ENCODE measurements around the gene EXOC1.
"Not testable (repeated sequence)": the region's sequence is repeated elsewhere in the genome, so short reads cannot be mapped to it uniquely, and the experiment has no call there.

The EXOC1 gene, protein sequence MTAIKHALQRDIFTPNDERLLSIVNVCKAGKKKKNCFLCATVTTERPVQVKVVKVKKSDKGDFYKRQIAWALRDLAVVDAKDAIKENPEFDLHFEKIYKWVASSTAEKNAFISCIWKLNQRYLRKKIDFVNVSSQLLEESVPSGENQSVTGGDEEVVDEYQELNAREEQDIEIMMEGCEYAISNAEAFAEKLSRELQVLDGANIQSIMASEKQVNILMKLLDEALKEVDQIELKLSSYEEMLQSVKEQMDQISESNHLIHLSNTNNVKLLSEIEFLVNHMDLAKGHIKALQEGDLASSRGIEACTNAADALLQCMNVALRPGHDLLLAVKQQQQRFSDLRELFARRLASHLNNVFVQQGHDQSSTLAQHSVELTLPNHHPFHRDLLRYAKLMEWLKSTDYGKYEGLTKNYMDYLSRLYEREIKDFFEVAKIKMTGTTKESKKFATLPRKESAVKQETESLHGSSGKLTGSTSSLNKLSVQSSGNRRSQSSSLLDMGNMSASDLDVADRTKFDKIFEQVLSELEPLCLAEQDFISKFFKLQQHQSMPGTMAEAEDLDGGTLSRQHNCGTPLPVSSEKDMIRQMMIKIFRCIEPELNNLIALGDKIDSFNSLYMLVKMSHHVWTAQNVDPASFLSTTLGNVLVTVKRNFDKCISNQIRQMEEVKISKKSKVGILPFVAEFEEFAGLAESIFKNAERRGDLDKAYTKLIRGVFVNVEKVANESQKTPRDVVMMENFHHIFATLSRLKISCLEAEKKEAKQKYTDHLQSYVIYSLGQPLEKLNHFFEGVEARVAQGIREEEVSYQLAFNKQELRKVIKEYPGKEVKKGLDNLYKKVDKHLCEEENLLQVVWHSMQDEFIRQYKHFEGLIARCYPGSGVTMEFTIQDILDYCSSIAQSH

DNA sequence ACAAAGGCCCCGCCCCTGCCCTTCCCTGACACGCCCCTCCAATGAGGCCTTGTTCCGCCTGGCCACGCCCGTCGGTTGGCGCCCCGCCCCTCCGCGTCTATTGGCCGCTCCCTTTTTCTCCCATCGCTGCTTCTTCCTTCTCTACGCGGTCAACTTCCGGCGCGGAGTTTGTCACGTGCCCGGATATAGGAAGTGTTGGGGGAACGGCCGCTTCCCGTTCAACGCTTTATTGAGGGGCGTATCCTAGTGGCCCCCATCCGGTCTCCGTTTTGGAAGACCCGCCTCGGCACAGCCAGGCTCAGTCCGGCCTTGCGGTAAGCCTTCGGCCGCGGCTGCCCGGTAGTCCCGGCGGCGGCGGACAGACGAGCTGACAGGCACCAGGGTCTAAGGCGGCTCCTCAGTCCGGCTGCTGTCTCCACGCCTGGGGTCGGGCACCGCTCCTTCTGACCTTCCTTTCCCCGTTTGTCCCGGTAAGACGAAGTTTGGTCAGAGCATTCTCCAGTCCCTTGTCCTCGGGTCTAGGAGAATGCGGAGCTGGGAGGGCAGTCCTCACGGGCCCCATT is at the start of gene EXOC1:
TSS of gene EXOC1 (plus strand) at position 165 of the 563 bp plus-strand sequence. CDS start 4,676 bp downstream, outside the sequence.
- no peak for FAIRE-seq

DNA sequence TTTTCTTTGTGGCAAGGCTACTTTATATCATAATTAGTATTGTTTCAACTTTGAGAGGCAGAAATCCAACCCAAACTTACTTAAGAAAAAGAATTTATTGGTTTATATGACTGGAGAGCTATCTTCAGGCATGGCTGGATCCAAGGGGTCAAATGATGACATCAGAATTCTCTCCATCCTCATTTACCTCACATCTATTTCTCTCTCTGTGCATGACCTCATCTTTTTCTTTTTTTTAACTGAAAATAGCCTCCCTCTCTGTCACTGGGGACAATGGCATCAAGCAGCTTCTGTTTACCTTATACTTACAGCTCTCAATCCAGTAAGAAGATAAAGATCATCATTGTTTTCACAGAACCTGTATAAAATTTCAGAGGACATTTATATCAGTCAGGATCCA is 45.9 kb upstream of the EXOC1 start:
- FAIRE-seq, result no peak

DNA sequence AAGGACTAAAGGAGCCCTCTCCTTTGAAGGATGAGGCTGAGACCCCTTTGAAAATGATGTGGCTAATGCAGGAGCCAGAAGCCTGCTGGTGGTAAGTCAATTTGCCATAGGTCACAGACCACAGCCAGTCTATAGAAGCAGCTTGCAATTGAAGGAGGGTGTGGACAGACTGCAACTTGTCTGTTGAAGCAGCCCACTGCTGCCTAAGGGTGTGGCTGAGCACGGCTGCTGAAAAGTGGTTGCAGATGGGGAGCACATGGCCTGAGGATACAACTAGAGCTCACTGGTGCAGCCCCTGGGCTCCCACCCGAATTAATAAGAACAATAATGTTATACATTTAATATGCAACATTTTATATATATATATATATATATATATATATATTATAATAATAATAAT is 45.3 kb upstream of the EXOC1 start:
- FAIRE-seq, result no peak

DNA sequence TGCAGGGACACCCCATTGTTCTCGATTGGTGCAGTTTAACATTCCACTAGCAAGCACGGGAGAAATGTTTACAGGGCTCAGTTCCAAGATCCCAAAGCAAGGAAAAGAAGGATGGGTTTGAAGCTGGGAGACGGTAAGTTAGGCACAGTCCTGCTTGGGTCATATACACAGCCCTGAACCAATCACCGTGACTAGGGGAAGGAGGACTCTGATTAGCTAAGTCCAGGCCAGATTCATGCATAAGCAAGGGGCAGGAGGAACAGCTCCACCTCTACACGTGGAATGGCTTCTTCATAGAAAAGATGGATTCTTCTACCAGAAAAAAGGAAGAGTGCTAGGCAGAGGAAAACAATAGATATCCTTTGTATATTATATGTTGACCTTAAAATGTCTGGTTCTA is 44.8 kb upstream of the EXOC1 start:
- FAIRE-seq, result no peak

DNA sequence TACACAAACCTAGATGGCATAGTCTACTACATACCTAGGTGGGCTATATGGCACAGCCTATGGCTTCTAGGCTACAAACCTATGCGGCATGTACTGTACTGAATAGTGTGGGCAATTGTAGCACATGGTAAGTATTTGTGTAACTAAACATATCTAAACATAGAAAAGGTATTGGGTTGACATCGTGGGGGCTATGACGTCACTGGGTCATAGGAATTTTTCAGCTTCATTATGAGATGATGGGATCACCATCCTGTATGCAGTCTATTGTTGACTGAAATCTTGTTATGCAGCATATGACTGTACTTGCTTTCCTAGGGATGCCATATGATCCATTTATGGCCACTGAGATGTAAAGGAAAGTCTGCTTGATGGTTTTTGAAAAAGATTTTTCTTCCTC is 35.8 kb upstream of the EXOC1 start:
- FAIRE-seq, result no peak

DNA sequence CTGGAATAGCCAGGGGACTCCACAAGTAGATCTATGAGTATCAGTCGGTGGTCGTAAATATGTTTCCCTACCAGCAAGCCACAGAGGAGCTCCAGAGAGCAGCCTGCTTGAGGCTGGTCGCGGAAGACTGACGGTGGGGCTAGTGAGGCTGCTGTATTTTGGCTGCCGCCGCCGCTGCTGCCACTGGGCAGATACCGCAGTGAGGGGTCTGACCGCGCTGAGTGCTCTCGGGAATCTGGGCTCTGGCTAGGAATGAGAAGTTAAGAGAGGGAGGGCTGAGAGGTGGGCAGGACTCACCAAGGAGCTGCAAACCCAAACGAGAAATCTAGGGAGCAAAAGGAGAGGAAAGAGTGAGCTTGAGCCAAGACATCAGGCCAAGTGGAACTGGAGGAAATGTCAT is 33.8 kb upstream of the EXOC1 start, which contains the start of gene EXOC1L:
TSS of gene EXOC1L (plus strand) at position 157 of the 400 bp plus-strand sequence. CDS start at position 394, 237 bp downstream.
- no peak for FAIRE-seq

DNA sequence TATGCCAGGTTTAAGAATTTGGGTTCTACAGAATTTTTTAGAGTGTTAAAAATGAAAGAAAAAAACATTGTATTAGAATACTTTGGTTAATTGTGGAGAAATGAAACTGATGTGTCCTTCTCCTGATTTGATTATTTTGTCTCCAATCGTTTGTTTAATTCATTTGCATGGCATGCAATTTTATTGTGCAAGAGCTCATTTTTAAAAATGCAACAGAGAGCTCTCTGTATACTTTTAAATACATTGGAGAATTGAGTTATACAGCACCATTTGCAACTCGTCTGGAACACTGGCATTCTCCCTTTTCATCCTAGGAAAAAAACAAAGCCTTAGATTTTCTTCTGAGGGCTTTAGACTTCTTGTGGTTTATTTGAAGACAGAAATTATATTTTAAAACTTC is 33.2 kb upstream of the EXOC1 start:
- FAIRE-seq, result no peak

DNA sequence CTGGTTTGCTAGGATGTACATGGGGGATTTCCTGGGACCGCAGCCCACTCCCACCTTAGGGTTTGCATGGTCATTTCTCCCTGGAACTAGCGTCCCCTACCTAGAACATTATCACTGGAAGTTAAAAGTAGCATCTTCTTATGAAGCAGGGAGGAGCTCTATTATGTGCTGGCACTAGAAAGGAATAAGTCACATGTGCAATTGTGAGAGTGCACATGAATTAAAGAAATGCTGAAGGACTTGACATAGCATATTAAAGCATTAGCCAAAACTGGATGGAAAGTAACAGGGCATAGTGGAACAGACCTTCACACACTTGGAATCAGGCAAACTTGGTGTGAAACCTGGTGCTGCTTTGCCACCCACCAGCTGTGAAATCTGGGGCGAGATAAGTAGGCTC is 31.1 kb upstream of the EXOC1 start:
- no peak for FAIRE-seq

DNA sequence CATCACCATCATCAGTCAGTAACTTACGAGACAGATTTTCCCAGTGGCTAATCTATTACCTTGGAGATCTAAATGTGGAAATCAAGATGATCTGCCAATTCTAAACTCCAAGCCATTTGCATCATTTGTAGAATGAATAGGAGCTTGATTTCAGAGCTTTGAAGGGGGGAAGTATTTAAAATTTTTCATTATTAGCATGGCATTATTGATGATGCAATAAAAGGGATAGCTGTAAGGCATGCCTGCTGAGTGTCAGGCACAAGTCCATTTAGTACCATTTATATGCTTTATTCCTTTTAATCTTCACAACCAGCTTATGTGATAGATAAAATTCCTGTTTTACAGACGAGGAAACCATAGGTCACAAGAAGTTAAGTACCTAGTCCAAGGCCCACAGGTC is 28.6 kb upstream of the EXOC1 start:
- no peak for FAIRE-seq

DNA sequence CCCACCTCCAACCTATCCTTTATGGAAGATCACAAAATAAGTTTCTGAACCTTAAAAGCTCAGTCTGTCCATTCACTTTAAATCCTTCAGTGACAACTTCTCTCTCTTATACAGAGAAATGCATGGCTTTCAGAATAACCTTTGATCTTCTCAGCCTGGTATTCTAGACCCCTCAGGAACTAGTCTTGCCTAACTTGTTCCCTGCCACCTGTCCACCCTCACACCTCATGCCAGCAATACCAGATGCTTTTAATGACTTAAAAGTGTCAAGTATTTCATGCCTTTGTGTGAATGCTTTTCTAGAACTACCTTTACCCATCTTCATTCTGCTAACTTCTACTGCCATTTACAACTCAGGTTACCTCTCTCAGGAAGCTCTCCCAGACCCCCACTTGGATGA is 26.5 kb upstream of the EXOC1 start:
- no peak for FAIRE-seq

DNA sequence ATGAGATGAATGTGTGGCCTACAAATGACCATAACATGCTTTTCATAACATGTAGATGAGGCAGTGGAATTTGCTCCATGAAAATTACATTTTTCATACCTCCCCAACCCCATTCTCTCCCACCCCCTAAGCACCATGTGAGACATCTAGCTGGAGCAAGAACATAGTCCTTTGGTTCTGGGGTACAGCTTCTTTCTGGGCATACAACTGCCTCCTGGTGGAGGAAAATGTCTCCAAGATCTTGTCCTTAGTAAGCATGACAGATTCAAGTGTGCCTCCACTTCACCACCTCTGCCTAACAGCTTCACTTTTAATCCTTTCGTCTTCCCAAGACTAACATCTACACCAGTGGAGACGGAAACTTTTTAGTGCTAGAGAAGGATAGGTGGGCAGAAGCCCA is 25.9 kb upstream of the EXOC1 start:
- no peak for FAIRE-seq

DNA sequence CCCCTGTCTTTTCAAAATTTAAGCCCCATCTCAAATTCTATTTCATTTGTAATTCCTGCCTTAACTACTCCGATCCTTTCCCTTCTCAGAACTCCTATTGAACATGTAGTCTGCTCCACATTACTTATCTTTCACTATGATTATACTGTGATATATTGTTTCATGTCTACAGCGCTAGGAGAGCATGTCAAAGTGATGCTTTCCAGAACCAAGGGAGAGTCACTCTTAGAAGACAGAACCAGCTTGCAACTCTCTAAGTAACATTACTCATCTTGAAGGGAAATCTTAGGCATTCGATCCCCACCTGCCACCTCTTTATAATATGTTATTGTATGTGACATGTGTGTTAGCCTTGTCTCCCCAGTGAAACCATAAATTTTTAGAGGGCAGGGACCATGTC is 23.4 kb upstream of the EXOC1 start:
- no peak for FAIRE-seq

DNA sequence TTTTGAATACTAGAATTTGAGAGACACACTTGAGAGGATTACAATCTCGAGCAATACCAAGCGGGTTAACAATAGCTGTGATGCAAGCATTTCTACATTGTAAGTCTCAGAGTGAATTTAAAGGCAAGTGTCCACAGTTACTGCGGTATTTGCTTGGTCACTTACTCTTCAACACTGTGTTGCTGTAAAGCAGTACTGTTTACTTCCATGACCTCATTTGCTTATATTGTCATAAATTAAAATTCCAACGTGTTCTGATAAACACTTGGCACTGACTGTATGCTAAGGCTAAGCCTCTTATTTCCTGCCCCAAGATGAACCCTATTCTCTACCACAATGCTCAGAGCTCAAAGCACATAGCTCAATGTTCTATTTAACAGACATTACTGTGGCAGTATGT is 22.7 kb upstream of the EXOC1 start:
- FAIRE-seq, result no peak

DNA sequence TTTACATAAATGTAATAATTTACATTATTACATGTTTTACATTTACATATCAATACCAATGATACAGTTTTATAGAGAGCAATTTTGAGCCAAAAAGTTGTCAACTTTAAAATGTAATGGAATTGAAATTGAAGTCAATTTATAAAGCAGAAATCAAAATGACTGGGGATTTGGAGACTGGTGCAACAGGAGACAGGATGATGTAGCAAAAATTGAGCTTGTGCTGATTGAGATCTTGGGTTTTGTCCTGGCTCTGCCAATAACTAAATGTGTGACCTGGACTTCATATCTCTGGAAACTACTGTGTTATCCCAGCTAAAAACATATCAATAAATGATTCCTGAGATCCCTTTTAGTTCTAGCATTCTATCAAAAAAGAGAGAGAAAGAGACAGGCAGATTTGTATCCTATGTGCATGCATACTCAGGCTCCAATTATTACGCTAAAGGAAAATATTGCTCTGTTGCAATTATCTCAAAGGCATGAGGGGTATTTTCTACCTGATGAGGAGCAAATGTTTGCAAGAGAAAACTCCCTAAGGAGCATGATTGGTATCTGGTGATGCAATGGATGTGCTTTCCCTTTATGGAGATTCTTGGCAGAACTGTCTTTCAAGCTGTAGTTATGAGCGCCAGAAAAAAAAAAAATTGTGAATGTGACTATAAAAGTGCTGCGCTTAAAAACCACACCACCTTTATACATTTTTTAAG is 19.2 kb upstream of the EXOC1 start:
- no peak for FAIRE-seq

DNA sequence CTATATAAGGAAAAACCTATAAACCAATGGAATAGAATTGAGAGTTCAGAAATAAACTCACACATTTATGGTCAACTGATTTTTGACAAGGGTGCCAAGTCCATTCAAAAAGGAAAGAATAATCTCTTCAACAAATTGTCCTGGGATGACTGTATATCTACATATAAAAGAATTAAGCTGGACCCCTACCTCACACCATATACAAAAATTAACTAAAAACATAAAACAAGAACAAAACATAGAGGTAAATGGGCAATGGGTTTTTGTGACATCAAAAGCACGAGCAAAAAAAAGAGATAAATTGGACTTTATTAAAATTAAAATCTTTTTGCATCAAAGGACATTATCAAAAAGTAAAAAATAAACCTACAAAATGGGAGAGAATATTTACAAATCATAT is 15.5 kb upstream of the EXOC1 start:
- no peak for FAIRE-seq

DNA sequence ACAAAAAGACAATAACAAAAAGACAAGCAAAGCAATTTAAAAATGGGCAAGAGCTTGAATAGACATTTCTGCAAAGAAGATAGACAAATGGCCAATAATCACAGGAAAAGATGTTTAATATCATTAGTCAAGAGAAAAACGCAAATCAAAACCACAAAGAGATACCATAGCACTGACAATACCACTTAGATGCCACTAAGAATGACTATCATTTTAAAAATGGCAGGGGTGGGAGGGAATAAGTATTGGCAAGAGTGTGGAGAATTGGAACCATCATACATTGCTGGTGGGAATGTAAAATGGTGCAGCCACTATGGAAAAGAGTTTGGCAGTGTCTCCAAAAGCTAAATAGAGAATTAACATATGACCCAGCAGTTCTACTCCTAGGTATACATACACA is 15.1 kb upstream of the EXOC1 start:
- FAIRE-seq, result no peak

DNA sequence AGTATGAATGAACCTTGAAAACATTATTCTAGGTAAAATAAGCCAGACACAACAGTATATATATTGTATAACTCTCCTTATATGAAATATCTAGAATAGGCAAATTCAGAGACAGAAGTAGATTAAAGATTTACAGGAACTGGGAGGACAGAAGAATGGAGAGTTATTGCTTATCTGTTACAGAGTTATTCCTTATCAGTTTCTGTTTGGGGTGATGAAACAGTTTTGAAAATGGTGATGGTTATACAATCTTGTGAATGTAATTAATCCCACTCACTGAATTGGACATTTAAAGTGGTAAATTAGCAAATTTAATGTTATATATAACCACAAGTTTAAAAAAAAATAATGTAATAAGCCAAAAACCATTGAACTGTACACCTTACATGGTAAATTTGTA is 14.5 kb upstream of the EXOC1 start:
- no peak for FAIRE-seq

DNA sequence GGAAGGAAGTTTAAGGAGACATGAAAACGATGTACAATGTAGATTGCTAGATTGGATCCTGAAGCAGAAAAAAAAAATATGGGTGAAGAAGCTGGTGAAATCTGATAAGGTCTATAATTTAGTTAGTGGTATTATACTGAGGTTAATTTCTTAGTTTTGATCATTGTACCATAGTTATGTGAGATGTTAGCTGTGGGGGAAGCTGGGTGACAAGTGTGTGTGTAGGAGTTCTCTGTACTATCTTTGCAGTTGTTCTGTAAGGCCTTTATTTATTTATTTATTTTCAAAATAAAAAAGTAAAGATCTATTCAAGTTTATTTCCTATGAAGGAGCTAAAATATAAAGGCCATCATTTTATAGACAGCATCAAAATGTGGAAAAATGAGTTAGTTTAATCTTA is 12.5 kb upstream of the EXOC1 start:
- FAIRE-seq, result no peak

DNA sequence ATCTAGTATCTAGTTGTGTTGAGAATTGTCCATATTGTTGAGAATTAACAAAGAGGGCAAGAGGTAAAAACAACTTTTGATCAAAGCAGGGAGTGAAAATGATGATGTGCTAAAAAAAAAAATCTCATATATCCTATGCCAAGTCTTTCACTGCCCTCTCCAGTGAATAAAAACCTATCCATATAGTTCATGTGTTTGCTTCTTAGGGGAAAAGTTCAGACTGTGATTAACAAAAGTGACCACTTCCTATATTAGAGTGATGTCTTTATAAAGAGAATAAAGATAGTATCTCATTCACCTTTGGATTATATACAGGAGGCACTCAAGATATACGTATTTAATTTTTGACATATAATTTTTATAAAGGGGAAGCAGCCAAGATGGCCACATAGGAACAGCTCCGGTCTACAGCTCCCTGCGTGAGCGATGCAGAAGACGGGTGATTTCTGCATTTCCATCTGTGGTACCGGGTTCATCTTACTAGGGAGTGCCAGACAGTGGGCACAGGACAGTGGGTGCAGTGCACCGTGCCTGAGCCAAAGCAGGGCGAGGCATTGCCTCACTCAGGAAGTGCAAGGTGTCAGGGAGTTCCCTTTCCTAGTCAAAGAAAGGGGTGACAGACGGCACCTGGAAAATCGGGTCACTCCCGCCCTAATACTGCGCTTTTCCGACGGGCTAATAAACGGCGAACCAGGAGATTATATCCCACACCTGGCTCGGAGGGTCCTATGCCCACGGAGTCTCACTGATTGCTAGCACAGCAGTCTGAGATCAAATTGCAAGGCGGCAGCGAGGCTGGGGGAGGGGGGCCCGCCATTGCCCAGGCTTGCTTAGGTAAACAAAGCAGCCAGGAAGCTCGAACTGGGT is 11.8 kb upstream of the EXOC1 start:
- FAIRE-seq, result not testable (repeated sequence)

DNA sequence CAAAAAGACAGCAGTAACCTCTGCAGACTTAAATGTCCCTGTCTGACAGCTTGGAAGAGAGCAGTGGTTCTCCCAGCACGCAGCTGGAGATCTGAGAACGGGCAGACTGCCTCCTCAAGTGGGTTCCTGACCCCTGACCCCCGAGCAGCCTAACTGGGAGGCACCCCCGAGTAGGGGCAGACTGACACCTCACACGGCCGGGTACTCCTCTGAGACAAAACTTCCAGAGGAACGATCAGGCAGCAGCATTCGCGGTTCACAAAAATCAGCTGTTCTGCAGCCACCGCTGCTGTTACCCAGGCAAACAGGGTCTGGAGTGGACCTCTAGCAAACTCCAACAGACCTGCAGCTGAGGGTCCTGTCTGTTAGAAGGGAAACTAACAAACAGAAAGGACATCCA is 11.1 kb upstream of the EXOC1 start:
- not testable (repeated sequence) for FAIRE-seq

DNA sequence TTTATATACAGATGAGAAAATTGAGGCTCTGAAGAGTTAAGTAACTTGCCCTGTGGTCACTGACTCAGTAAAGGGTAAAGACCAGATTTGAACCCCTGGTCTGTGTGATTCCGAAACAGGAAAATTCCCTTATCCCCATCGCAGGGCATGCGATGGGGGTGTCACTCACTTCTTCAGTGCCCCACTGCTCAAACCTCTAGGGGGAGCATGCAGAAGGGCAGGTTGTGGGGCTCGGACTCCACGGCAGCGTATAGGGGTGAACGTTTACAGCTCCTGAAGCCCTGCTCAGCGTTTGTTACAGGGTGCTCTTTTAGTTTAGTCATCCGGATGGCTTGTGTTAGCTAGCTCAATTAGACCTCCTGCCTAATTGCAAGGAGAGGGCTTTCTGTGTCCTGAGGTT is 3.7 kb upstream of the EXOC1 start:
- FAIRE-seq, result no peak

DNA sequence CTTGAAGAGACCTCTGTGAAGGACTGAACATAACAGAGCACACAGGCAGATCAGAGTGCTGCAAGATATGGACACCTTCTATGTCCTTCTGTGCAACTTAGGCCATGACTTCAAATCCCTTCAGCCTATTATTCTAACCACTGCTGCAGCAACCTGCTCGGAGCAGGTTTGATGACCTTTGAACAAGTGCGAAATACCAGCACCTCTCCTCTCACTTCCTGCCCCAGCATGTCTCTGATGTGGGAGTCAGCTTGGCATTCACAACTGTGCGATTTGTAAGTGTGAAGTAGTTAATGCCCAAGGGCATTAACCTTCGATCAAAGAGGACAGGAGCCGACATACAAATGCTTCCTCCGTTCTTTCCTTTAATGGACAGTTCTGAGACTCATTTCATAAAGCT is 1.6 kb upstream of the EXOC1 start:
- FAIRE-seq, result no peak

Data from colon (tissue), 2 donors.